NCI-H187 treated with DMSO at 0.1 percent for 48 hours (cell line): ENCODE data around the gene GPR42.
"Not testable (repeated sequence)": the region's sequence is repeated elsewhere in the genome, so short reads cannot be mapped to it uniquely, and the experiment has no call there.

Source experiments
- DNase-seq: peaks from one replicate; lab custom pipeline; 2025; lab: John Stamatoyannopoulos, UW

The GPR42 gene

DNA sequence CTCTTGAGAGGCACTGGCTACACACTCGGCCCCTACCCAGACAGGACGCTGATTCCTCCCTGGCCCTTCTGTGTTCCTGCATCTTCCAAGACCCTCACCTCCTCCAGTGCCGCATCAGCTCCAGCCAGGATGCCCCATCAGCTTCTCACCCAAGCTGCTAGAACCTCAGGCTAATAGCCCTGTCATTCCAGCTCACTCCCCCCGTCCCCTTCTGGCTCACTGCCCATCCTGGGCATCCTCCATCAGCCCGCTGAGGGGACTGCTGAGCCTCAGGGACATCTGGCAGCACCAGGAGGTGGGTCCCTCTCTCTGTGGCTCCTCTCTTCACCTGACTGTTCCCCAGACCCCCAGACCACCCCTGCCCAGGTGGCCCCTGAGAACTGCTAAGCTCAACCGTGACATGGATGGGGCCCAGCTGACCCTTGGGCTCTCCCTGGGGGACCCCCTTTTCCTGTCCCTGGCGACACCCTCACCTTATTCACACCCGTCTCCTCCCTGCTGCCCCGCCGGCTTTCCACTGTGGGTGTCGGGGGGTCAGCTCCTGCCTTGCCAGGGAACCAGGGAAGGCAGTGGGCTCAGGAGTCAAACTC is 7.8 kb upstream of the GPR42 start:
- no peak for DNase-seq

DNA sequence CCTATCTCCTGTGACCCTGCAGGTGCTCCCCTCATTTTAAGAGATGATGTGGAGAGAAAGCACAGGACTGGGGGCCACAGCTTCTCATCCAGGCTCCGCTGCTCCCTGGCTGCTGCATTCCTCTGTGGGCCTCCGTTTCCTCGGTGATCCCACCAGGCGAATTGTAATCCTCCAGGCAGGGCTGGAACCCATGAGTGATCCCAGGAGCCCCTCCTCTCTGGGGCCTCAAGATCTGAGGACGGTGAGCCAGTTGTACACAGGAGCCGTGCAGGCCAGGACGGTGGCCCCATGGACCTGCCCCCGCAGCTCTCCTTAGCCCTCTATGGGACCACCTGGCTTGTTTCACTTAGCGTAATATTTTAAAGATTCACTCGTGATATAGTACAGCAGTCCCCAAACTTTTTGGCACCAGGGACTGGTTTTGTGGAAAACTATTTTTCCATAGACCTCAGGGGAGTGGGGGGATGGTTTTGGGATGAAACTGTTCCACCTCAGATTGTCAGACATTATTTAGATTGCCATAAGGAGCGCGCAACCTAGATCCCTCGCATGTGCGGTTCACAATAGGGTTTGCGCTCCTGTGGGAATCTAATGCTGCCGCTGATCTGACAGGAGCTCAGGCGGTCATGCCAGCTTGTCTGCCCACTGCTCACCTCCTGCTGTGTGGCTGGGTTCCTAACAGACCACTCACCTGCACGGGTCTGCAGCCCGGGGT is 7.0 kb upstream of the GPR42 start:
- no peak for DNase-seq

DNA sequence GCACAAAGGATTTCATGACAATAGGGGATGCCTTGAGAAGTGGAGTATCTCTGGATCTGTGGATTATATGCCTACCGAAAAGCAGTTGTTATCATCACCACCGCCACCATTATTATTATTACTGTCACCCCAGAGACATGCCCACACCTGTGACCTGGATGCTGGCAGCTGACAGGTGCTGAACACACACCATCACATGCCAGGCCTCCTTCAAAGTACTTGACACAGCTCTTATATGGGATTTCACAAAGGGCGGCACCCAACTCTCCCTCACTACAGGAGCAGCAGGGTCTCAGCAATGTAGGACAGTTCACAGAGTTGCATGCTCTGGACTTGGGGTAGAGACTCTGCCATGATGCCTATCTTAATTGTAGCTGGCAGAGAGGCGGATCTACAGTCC is 5.6 kb upstream of the GPR42 start:
- no peak for DNase-seq

DNA sequence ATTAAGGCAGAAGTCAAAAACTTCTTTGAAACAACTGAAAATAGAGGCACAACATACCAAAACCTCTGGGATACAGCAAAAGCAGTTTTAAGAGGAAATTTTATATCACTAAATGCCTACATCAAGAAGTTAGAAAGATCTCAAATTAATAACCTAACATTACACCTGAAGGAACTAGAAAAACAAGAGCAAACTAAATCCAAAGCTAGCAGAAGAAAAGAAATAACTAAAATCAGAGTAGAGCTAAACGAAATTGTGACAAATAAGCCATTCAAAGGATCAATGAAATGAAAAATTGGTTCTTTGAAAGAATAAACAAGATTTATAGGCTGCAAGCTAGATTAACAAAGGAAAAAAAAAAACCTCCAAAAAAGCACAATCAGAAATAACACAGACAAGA is 2.5 kb upstream of the GPR42 start:
- DNase-seq: no peak

DNA sequence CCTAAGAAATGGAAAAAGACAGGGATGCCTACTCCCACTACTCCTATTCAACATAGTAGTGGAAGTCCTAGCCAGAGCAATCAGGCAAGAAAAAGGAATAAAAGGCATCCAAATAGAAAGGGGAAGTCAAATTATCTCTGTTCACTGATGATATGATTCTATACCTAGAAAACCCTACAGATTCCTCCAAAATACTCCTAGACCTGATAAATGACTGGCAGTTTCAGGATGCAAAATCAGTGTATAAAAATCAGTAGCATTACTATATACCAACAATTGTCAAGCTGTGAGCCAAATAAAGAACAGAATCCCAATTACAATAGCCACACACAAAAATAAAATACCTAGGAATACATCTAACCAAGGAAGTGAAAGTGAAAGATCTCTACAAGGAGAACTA is 1.3 kb upstream of the GPR42 start:
- no peak for DNase-seq

DNA sequence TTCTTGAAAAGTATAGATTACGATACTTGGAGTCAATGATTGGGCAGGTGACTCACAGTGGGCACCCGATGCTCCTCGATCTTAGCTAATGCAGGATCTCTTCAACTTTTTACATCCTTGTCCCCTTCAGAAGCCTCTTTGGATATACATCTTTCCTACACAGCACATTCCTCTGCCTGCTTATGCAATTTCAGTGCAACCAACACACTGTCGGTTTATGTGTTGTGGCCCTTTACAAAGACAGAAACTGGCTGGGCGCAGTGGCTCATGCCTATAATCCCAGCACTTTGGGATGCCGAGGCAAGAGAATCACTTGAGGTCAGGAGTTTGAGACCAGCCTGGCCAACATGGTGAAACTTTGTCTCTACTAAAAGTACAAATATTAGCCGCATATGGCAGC is 2.6 kb downstream of the GPR42 start:
- DNase-seq: no peak

DNA sequence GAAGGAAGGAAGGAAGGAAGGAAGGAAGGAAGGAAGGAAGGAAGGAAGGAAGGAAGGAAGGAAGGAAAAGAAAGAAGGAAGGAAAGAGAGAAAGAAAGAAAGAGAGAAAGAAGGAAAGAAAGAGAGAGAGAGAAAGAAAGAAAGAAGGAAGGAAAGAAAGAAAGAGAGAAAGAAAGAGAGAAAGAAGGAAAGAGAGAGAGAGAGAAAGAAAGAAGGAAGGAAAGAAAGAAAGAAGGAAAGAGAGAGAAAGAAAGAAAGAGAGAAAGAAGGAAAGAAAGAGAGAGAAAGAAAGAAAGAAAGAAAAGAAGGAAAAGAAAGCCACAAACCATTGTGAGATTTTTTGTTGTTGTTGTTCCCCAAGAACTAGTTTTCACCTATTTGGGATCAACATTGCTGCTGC is 3.2 kb downstream of the GPR42 start:
- DNase-seq: not testable (repeated sequence)

DNA sequence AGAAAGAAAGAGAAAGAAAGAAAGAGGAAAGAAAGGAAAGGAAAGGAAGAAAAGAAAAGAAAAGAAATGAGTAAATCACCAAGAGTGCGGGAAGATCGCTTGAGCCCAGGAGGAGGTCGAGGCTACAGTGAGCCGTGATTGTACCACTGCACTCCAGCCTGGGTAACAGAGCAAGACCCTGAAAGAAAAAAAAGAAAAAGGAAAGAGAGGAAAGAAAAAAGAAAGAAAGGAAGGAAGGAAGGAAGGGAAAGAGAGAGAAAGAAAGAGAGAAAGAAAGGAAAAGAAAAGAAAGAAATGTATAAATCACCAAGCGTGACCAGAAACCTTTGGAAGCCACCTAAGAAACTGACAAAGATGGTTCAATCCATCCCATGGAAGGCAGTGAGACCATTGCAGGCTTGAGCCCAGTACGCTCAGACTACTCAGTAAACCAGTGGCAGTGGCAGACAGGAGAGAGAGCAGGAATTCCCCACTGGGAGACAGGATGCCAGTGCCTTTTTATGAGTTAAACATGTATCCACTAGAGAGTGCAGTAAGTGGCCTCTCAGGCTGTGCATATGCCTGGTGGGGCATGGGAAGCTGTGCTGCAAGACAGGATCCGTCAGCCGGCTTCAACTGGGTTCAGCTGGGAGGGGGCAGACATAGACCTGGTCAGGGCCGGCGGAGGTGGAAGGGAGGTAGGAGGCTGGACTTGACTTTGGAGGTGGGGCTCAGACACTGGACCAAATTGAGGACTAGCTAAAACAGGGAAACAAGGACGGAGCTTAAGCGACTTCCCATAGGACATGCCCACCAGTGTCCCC is 4.8 kb downstream of the GPR42 start:
- DNase-seq: no peak

DNA sequence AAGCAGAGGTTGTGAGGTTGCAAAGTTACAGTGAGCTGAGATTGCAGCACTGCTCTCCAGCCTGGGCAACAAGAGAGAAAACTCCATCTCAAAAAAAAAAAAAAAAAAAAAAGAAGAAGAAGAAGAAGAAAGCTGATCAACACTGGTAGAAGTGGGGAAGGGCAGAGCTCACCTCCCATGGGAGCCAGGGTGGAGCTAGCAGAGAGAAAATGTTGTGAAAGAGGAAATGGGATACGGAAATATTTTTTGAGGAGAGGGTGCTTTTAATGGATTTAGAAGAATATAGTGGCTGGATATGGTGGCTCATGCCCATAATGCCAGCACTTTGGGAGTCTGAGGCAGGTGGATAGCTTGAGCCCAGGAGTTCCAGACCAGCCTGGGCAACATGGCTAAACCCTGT is 6.8 kb downstream of the GPR42 start:
- no peak for DNase-seq

DNA sequence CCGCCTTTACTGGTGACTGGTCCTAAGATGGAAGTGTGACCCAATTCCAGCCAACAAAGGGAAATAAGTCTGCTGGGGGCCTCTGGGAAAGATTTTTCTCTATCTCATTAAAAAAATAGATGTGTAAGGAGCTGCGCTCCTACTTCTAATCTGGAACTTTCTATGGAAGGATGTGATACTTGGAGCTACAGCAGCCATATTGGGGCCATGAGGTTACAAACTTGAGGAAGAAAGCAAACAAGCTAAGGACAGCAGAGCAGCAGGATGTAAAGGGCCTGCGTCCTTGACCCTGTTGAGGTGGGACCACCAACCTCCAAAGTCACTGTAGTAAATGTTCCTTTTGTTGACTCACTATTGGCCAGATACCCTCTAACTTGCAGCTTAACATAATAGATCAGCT is 7.5 kb downstream of the GPR42 start:
- DNase-seq: no peak

DNA sequence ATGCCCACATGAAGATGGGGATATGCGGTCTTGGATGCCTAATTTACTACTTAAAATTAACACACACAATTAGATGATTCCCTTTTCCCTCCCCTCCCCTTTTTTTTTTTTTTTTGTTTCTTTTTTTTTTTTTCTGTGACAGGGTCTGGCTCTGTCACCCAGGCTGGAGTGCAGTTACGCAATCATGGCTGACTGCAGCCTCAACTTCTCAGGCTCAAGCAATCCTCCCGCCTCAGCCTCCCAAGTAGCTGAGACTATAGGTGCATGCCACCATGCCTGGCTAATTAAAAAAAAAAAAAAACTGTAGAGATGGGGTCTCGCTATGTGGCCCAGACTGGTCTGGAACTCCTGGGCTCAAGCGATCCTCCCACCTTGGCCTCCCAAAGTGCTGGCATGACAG is 8.7 kb downstream of the GPR42 start:
- not testable (repeated sequence) for DNase-seq

DNA sequence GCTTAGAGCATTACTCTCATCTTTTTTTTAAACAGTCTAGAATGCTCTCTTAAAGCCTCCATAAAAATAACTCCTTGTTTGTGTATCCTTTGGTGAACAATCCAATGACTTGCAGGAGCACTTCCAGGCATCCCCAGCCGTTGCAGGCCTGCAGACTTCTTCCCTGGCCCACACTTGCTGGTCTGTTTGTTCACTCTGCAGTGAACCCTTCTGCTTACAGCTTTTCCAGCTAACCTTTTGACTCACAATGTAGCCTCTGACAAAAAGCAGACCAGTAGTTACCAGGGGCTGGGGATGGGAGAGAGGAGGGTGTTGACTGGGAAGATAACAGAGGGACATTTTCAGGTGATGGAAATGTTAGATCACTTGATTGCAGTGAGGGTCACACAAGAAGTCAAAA is 9.1 kb downstream of the GPR42 start:
- no peak for DNase-seq

DNA sequence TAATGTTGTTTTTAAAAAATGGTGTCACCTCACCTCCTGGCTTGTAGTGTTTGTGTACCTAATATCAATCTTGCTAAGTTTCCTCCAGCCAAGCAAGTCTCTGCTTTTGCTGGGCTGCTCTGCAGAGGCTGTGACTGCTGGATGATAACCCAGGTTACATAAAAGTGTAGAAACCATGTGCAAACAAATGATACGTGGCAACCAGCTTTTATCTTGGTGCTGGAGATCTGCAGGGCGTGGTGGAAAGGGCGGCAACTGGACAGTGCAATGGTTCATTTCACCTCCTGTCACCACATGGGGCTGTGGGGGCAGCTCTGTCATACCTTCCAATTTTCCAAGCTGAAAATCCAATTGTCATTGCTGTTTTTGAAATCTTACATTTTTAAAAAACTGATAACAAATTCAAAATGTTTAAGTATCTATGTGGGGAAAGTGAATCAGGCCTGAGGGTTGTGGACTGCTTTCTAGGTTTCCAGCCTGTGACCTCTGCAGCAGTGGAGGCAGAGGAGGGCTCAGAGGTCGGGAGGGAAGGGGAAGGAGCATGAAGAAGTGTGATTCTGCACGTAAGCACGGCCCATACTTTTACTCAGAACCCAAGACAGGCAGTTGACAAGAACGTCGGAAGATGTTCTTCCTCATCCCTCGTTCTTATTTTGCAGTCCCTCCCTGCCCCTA is 9.7 kb downstream of the GPR42 start:
- DNase-seq: no peak

DNA sequence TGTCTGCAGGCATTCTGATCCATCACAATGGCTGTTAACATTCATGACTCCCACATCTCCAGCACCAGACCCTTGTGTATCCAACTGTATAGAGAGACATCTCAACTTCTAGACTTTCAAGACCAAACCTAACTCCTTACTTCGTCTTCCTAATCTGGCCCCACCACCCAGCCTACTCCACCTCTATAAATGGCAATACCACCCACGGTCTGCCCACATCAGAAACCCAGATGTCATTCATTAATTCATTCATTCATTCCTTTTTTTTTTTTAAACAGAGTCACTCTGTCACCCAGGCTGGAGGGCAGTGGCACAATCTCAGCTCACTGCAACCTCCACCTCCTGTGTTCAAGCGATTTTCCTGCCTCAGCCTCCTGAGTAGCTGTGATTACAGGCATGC is 10.4 kb downstream of the GPR42 start:
- DNase-seq: no peak

DNA sequence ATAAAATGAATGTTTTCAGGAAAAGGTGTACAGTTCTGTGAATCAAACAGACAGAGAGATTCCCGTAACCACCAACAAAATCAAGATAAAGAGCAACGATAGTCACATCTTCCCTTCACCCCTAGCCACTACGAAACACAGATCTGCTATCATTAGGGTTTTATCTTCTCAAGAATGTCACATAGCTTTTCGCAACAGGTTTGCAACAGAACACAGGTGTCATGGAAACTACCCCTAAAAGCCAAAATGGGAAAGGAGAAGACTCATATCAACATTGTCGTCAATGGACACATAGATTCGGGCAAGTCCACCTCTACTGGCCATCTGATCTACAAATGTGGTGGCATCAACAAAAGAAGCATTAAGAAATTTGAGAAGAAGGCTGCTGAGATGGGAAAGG is 11.1 kb downstream of the GPR42 start:
- no peak for DNase-seq

DNA sequence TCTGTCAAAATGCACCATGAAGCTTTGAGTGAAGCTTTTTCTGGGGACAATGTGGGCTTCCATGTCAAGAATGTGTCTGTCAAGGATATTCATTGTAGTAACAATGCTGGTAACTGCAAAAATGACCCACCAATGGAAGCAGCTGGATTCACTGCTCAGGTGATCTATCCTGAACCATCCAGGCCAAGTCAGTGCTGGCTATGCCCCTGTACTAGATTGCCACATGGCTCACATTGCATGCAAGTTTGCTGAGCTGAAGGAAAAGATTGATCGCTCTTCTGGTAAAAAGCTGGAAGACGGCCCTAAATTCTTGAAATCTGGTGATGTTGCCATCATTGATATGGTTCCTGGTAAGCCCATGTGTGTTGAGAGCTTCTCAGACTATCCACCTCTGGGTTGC is 12.7 kb downstream of the GPR42 start:
- DNase-seq: no peak

DNA sequence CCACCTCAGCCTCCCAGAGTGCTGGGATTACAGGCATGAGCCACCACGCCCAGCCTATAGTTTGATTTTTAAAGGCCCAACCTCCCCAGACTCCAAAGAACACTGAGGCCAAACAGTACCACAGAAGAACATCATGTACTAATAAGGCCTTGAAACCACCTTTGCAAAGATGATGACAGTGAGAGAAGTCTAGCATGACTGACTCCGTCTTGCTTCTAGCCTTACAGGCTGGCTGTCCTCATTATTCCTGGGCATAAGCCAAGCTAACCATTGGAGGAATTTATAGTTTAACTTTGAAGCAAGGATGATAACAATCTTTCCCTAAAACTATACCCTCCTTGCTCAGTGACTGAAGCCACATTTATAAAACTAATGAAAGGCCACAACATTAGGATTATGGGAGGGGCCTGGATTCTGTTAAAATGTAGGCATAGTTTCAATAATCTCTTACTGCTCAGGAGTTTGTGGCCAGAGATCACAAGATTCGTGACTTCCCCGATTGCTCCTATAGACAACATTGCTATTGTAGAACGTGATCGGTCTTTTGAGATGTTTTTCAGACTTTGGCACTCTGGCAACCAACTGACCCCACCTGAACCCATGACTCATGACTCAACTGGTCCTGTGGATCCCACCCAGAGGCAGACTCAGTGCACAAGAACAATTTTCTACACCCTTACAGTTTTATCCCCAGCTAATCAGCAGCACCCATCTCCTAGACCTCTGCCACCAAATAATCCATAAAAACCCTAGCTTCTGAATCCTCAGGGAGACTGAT is 17.6 kb downstream of the GPR42 start:
- no peak for DNase-seq

DNA sequence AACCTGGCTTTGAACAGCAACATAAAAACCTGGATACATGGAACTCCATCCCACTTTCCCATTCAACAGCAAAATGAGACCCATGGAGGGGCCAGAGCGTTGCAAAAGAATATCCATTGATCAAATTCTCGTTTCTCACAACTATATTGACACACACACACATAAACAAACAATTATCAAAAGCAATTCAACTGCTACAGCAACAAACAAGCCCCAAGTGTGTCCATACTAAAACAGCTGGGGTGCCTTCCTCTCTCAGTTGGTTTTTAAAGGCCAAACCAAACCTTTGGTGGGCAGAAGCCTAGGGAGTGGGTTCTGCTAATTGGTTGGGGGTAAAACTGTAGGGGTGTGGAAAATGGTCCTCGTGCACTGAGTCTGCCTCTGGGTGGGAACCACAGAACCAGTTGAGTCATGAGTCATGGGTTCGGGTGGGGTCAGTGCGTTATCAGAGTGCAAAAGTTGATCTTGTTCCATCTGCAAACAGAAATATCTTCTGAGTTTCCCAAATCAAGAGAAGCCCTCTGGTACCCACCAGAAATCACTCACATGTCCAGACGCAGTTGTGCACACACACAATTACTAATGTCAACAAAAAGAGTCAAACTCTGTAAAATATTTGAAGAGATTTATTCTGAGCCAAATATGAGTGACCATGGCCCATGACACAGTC is 18.5 kb downstream of the GPR42 start:
- DNase-seq: no peak

DNA sequence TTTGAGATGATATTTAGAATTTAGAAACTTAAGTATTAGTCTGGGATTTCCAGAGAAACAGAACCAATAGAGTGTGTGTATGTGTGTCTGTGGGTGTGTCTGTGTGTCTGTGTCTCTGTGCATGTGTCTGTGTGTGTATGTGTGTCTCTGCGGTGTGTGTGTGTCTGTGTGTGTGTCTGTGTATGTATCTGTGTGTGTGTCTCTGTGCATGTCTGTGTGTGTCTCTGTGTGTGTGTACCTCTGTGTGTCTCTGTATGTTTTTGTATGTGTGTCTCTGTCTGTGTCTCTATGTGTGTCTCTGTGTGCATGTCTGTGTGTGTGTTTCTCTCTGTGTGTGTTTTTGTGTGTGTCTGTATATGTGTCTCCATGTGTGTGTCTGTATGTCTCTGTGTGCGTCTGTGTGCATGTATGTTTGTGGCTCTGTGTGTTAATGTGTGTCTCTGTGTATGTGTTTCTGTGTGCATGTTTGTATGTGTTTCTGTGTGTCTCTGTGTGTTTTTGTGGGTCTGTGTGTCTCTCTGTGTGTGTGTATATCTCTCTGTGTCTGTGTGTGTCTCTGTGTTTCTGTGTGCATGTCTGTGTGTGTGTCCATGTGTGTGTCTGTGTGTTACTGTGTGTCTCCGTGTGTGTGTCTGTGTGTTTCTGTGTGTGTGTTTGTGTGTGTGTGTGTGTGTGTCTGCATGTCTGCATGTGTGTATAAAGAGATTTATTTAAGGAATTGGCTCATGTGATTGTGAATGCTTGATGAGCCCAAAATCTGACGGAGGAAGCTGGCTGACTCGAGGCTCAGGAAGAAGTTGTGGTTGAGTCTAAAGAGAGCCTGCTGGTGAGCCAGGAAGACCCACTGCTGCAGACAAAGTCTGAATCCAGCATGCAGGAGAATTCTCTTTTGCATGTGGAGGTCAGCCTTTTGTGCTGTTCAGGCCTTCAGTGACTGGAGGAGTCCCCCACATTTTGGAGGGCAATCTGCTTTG is 22.2 kb downstream of the GPR42 start:
- DNase-seq: no peak
